Right lobe of liver (tissue), 6 donors: ENCODE data around the gene RHBDL1. TPM values are rescaled to one million over a fixed set of nuclear protein-coding genes. Genes with fewer than 3 reads are reported as not detected.

Experiments
- ATAC-seq, 4 donors: fragments of 200-7000 bp; cut with Tn5 transposase; one replicate each; pipeline ENCODE4 v1.9.1; 2020; ENCODE audit warnings: mild to moderate bottlenecking in 4 of 4, moderate library complexity in 4 of 4
- DNase-seq, 3 donors: peaks; one replicate each; pipeline ENCODE4 v3.0.0-alpha.2; 2020
- H3K27ac ChIP-seq, 3 donors: fragments of 200-600 bp; one replicate each; pipeline ENCODE4 v1.8.0; 2022
- H3K27me3 ChIP-seq, 2 donors: fragments of 200-600 bp; one replicate each; pipeline ENCODE4 v1.8.0; 2022
- H3K36me3 ChIP-seq, 4 donors: fragments of 200-600 bp; sonication (generic) in 1 of 4; one replicate each; pipeline versions ENCODE4 v1.5.1 to v1.8.0; 2017 to 2022; ENCODE audit warnings: control low read depth in 1 of 4
- H3K4me1 ChIP-seq, 4 donors: fragments of 200-600 bp; sonication (generic) in 1 of 4; one replicate each; pipeline versions ENCODE4 v1.5.1 to v1.8.0; 2017 to 2022; ENCODE audit warnings: control low read depth in 1 of 4
- H3K4me3 ChIP-seq, 3 donors: fragments of 200-600 bp; one replicate each; pipeline ENCODE4 v1.8.0; 2022
- H3K9me3 ChIP-seq, 4 donors: fragments of 200-600 bp; sonication (generic) in 1 of 4; one replicate each; pipeline versions ENCODE4 v1.5.1 to v1.8.0; 2017 to 2022; ENCODE audit warnings: control low read depth in 1 of 4
- POLR2A ChIP-seq: fragments of 450-650 bp; IDR thresholded peaks from one replicate; pipeline ENCODE4 v1.6.1; 2017; ENCODE audit warnings: antibody characterized with exemption, mild to moderate bottlenecking
- WGBS: methylation state at CpG from one replicate; pipeline ENCODE4 v1.1.6; 2018; ENCODE audit warnings: low coverage, low lambda C conversion rate; ENCODE audit not compliant: insufficient coverage; ENCODE audit errors: missing lambda C conversion rate; 5-methylcytosine and 5-hydroxymethylcytosine counted together
- intact Hi-C, 2 donors: fragments of 100-400 bp; cut with DNase I; formaldehyde crosslinking; loops; one replicate each; pipeline versions ENCODE4 v1.11.2 to v1.14.1; 2022
- total RNA-seq, 6 experiments: library from RNA; depleted of rRNA in 2 of 6; stranded (reverse); fragments of >200 nt in 2 of 6; fragmentation: NEBNext Ultra II Directional in 3 of 6; extraction: Animal tissue kit (Norgen Biotek cat#: 25700) in 3 of 6; gene quantifications; one replicate each; pipeline versions ENCODE4 v1.1.0 to v1.2.4, GENCODE V29; 2016 to 2023
- TF ChIP-seq, protein P1 (sequence below), 4 donors: fragments of 200-600 bp in 3 of 4; fragments of 450-650 bp in 1 of 4; IDR thresholded peaks; one replicate each; pipeline versions ENCODE4 v1.5.1 to v1.8.0; 2016 to 2022; ENCODE audit warnings: antibody characterized with exemption in 4 of 4, mild to moderate bottlenecking in 2 of 4
- donor health status: DM: no; HTN: yes; CAD: no.
- donor health status: DM: no; HTN: no; CAD: no.
- donor health status: DM: no; HTN: no; CAD: no.
- donor health status: DM: no; HTN: yes; CAD: no.
- donor health status: DM: no; HTN: yes; CAD: no.

Gene RHBDL1
- total RNA-seq, 6 experiments from 2014 or later: 0.37 to 1.1 (median 0.60) TPM

DNA sequence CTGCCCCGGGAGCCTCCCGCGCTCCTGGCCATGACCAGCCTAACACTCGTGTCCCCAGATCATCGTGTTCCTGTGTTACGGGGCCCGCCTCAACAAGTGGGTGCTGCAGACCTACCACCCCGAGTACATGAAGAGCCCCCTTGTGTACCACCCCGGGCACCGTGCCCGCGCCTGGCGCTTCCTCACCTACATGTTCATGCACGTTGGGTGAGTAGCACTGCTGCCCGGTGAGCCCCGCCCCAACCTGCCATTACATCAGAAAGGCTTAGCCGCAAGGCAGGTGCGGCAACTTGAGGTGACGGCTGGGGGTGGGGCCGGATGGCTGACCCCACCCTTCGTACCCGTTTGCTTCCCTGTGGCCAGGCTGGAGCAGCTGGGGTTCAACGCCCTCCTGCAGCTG is 1.4 kb downstream of the RHBDL1 start:
- H3K4me3 ChIP-seq: no peak overlapping the region
- WGBS: no CpG with 5 or more reads among the region's 23 CpGs
- TF ChIP-seq, protein P1, sequence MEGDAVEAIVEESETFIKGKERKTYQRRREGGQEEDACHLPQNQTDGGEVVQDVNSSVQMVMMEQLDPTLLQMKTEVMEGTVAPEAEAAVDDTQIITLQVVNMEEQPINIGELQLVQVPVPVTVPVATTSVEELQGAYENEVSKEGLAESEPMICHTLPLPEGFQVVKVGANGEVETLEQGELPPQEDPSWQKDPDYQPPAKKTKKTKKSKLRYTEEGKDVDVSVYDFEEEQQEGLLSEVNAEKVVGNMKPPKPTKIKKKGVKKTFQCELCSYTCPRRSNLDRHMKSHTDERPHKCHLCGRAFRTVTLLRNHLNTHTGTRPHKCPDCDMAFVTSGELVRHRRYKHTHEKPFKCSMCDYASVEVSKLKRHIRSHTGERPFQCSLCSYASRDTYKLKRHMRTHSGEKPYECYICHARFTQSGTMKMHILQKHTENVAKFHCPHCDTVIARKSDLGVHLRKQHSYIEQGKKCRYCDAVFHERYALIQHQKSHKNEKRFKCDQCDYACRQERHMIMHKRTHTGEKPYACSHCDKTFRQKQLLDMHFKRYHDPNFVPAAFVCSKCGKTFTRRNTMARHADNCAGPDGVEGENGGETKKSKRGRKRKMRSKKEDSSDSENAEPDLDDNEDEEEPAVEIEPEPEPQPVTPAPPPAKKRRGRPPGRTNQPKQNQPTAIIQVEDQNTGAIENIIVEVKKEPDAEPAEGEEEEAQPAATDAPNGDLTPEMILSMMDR (IDR thresholded peaks at IDR 0.05): no peak
- TF ChIP-seq POLR2A: no peak

DNA sequence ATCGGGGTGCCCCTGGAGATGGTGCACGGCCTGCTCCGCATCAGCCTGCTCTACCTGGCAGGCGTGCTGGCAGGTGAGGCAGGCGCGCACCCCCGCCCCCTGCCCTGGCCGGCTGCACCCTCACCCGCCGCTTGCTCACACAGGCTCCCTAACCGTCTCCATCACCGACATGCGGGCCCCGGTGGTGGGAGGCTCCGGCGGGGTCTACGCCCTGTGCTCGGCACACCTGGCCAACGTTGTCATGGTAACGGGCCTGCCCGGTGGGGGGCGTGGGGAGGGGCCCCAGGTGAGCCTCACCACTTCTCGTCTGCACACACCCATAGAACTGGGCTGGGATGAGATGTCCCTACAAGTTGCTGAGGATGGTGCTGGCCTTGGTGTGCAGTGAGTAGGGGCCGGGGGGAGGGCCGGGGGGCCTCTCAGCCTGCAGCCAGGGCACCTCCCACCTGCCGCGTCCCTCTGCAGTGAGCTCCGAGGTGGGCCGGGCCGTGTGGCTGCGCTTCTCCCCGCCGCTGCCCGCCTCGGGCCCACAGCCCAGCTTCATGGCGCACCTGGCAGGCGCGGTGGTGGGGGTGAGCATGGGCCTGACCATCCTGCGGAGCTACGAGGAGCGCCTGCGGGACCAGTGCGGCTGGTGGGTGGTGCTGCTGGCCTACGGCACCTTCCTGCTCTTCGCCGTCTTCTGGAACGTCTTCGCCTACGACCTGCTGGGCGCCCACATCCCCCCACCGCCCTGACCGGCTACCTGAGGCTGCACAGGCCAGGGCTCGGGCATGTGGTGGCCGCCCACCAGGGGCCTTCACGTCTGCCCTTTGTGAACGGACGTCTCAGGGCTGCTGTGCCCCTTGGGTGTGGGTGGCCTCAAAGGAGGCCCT is 2.1 kb downstream of the RHBDL1 start:
- TF ChIP-seq, protein P1 (IDR thresholded peaks at IDR 0.05): no peak
- no peak for TF ChIP-seq POLR2A
- 62% methylated on average over 8 of the region's 57 CpGs for WGBS
- ATAC-seq: no peak
- peaks cover 0 to 23% (median 10%) of the 10 kb centered on the region in 4 donors for H3K4me1 ChIP-seq
- no peak overlapping the region for H3K27ac ChIP-seq
- intact Hi-C loops: no loop called here
- DNase-seq: no peak
- no peak overlapping the region for H3K4me3 ChIP-seq
- no peaks in the 10 kb centered on the region for H3K9me3 ChIP-seq
- peaks cover 0 to 21% (median 7%) of the 10 kb centered on the region in 4 donors for H3K36me3 ChIP-seq
- H3K27me3 ChIP-seq: no peaks in the 10 kb centered on the region

More for the DNA sequence above, 1.4 kb downstream of the RHBDL1 start:
- Histone ChIP-seq H3K27me3 (no peaks in the 10 kb centered on the region), H3K9me3 (no peaks in the 10 kb centered on the region), H3K27ac (no peak overlapping the region), H3K4me1 (peaks cover 0 to 17% (median 7%) of the 10 kb centered on the region in 4 donors), H3K36me3 (peaks cover 0 to 21% (median 8%) of the 10 kb centered on the region in 4 donors)
- intact Hi-C loops: no loop called here
- no peak for ATAC-seq
- DNase-seq: no peak

GRCh38 chr16:678209-678857 is 2.9 kb downstream of the RHBDL1 start:
- TF ChIP-seq, protein P1 (IDR thresholded peaks at IDR 0.05): no peak
- no peak for TF ChIP-seq POLR2A
- Histone ChIP-seq H3K36me3 (peaks cover 0 to 18% (median 7%) of the 10 kb centered on the region in 4 donors), H3K27ac (peak overlapping the region in 1 of 3 donors; percentile 18)

GRCh38 chr16:678858-679813 is 3.7 kb downstream of the RHBDL1 start:
- peak; percentile 76 to 89 (median 86) for DNase-seq
- ATAC-seq: peak; percentile 11 to 46 (median 40)
- Histone ChIP-seq H3K27me3 (no peaks in the 10 kb centered on the region), H3K36me3 (peaks cover 0 to 14% (median 7%) of the 10 kb centered on the region in 4 donors), H3K4me3 (peak overlapping the region; percentile 38 to 52 (median 50)), H3K9me3 (no peaks in the 10 kb centered on the region), H3K27ac (peak overlapping the region in 2 of 3 donors; percentile 45 to 55), H3K4me1 (peaks cover 0 to 34% (median 13%) of the 10 kb centered on the region in 4 donors)
- 5% methylated on average over 4 of the region's 52 CpGs for WGBS
- TF ChIP-seq, protein P1 (IDR thresholded peaks at IDR 0.05): no peak
- TF ChIP-seq POLR2A: no peak
- intact Hi-C loops: no loop called here

More at GRCh38 chr16:678209-678857, 2.9 kb downstream of the RHBDL1 start:
- no peaks in the 10 kb centered on the region for H3K9me3 ChIP-seq
- H3K27me3 ChIP-seq: no peaks in the 10 kb centered on the region
- DNase-seq (peak in 1 of 3 donors; percentile 72), ATAC-seq (no peak)
- intact Hi-C loops: no loop called here
- H3K4me1 ChIP-seq: peaks cover 0 to 30% (median 11%) of the 10 kb centered on the region in 4 donors
- H3K4me3 ChIP-seq: no peak overlapping the region
- no CpG with 5 or more reads among the region's 21 CpGs for WGBS
